ENCODE results near the gene TAS1R2. TPM values are rescaled to one million over a fixed set of nuclear protein-coding genes. Genes with fewer than 3 reads are reported as not detected.

Gene TAS1R2
- total and polyA plus RNA-seq, 9 of the 15 experiments (the other 6 are each of a cell fraction or from before 2014, with no cell fraction given), result not detected

DNA sequence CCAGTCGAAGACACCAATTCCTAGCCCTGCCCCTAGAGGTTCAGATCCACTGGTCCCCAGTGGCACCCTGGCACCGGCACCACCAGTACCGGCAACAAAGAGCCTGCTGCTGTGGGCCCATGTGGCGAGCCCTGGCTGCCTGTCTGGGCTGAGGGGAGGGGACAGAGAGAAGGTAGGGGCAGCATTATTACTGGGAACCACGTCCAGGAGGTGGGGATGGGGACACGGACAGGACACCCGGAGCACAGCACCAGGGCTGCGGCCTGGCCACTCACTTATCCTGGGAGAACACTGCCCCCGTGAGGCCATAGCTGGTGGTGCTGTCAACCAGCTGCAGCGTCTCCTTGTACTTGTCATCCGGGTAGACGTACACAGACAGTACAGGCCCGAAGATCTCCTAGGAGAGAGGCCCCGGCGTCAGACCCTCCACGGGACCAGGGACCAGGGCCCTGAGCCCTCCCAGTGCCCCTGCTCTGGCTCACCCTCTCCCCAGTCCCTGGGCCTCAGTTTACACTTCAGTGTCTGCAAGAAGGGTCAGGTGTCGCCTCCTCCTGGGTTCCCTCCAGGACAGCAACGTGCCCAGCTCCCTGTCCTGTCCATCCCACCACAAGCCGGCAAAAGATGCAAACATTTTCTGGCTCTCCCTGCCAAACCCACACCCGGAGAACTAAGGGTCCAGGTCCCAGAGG lies 15.8 kb upstream of the TAS1R2 start (continued):
- TF ChIP-seq, protein P1, sequence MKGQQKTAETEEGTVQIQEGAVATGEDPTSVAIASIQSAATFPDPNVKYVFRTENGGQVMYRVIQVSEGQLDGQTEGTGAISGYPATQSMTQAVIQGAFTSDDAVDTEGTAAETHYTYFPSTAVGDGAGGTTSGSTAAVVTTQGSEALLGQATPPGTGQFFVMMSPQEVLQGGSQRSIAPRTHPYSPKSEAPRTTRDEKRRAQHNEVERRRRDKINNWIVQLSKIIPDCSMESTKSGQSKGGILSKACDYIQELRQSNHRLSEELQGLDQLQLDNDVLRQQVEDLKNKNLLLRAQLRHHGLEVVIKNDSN (CRISPR knock-in tag; IDR thresholded peaks at IDR 0.05), result no peak
- no peak for TF ChIP-seq ZNF316 (IDR thresholded peaks at IDR 0.05)
- no peak for TF ChIP-seq SAFB2 (IDR thresholded peaks at IDR 0.05; ENCODE audit: borderline replicate concordance, low read depth, low read length, severe bottlenecking)
- no peak for TF ChIP-seq RBM34 (IDR thresholded peaks at IDR 0.05; ENCODE audit: borderline replicate concordance, insufficient read depth, low read length)
- no peak for TF ChIP-seq CREBBP (IDR thresholded peaks at IDR 0.05; ENCODE audit: low read depth, low read length)
- TF ChIP-seq, protein P2, sequence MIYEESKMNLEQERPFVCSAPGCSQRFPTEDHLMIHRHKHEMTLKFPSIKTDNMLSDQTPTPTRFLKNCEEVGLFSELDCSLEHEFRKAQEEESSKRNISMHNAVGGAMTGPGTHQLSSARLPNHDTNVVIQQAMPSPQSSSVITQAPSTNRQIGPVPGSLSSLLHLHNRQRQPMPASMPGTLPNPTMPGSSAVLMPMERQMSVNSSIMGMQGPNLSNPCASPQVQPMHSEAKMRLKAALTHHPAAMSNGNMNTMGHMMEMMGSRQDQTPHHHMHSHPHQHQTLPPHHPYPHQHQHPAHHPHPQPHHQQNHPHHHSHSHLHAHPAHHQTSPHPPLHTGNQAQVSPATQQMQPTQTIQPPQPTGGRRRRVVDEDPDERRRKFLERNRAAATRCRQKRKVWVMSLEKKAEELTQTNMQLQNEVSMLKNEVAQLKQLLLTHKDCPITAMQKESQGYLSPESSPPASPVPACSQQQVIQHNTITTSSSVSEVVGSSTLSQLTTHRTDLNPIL (CRISPR knock-in tag; IDR thresholded peaks at IDR 0.05), result no peak
- TF ChIP-seq E2F3 (CRISPR knock-in tag; IDR thresholded peaks at IDR 0.05), result no peak
- TF ChIP-seq, protein P3, sequence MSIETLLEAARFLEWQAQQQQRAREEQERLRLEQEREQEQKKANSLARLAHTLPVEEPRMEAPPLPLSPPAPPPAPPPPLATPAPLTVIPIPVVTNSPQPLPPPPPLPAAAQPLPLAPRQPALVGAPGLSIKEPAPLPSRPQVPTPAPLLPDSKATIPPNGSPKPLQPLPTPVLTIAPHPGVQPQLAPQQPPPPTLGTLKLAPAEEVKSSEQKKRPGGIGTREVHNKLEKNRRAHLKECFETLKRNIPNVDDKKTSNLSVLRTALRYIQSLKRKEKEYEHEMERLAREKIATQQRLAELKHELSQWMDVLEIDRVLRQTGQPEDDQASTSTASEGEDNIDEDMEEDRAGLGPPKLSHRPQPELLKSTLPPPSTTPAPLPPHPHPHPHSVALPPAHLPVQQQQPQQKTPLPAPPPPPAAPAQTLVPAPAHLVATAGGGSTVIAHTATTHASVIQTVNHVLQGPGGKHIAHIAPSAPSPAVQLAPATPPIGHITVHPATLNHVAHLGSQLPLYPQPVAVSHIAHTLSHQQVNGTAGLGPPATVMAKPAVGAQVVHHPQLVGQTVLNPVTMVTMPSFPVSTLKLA (conservative IDR thresholded peaks at IDR 0.05), result no peak
- TF ChIP-seq, protein P4, sequence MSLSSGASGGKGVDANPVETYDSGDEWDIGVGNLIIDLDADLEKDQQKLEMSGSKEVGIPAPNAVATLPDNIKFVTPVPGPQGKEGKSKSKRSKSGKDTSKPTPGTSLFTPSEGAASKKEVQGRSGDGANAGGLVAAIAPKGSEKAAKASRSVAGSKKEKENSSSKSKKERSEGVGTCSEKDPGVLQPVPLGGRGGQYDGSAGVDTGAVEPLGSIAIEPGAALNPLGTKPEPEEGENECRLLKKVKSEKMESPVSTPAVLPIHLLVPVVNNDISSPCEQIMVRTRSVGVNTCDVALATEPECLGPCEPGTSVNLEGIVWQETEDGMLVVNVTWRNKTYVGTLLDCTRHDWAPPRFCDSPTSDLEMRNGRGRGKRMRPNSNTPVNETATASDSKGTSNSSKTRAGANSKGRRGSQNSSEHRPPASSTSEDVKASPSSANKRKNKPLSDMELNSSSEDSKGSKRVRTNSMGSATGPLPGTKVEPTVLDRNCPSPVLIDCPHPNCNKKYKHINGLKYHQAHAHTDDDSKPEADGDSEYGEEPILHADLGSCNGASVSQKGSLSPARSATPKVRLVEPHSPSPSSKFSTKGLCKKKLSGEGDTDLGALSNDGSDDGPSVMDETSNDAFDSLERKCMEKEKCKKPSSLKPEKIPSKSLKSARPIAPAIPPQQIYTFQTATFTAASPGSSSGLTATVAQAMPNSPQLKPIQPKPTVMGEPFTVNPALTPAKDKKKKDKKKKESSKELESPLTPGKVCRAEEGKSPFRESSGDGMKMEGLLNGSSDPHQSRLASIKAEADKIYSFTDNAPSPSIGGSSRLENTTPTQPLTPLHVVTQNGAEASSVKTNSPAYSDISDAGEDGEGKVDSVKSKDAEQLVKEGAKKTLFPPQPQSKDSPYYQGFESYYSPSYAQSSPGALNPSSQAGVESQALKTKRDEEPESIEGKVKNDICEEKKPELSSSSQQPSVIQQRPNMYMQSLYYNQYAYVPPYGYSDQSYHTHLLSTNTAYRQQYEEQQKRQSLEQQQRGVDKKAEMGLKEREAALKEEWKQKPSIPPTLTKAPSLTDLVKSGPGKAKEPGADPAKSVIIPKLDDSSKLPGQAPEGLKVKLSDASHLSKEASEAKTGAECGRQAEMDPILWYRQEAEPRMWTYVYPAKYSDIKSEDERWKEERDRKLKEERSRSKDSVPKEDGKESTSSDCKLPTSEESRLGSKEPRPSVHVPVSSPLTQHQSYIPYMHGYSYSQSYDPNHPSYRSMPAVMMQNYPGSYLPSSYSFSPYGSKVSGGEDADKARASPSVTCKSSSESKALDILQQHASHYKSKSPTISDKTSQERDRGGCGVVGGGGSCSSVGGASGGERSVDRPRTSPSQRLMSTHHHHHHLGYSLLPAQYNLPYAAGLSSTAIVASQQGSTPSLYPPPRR (CRISPR knock-in tag; IDR thresholded peaks at IDR 0.05; ENCODE audit: borderline replicate concordance), result no peak
- no peak for TF ChIP-seq GATA2 (CRISPR knock-in tag; IDR thresholded peaks at IDR 0.05)
